RWPE2 (cell line): ENCODE results near the gene MACROD2.

Experiments used
- ATAC-seq: fragments of 200-7000 bp; cut with Tn5 transposase; 3 replicates; pipeline ENCODE4 v1.9.1; 2021; ENCODE audit warnings: low read depth
- DNase-seq: peaks from one replicate; pipeline ENCODE4 v3.0.0-alpha.2; 2020; ENCODE audit warnings: low spot score
- H3K27ac ChIP-seq: fragments of 450-650 bp; 2 replicates; pipeline ENCODE4 v1.5.1; 2017; ENCODE audit warnings: mild to moderate bottlenecking; ENCODE audit not compliant: poor library complexity, severe bottlenecking
- H3K27me3 ChIP-seq: fragments of 250-450 bp; sonication (Bioruptor Pico); 2 replicates; pipeline ENCODE4 v1.5.1; 2021; ENCODE audit warnings: mild to moderate bottlenecking, moderate library complexity; ENCODE audit not compliant: insufficient read depth, poor library complexity, severe bottlenecking
- H3K36me3 ChIP-seq: fragments of 250-450 bp; sonication (Bioruptor Pico); 2 replicates; pipeline ENCODE4 v1.5.1; 2020; ENCODE audit warnings: low read depth, mild to moderate bottlenecking, moderate library complexity
- H3K4me1 ChIP-seq: fragments of 250-450 bp; sonication (Bioruptor Pico); 2 replicates; pipeline ENCODE4 v1.5.1; 2021; ENCODE audit warnings: mild to moderate bottlenecking, moderate library complexity; ENCODE audit not compliant: insufficient read depth, poor library complexity, severe bottlenecking
- H3K4me3 ChIP-seq: fragments of 250-450 bp; sonication (Bioruptor Pico); 2 replicates; pipeline ENCODE4 v1.5.1; 2021; ENCODE audit warnings: mild to moderate bottlenecking, moderate library complexity; ENCODE audit not compliant: severe bottlenecking
- H3K9me3 ChIP-seq: fragments of 250-450 bp; sonication (Bioruptor Pico); 2 replicates; pipeline ENCODE4 v1.5.1; 2021; ENCODE audit warnings: mild to moderate bottlenecking, moderate library complexity; ENCODE audit not compliant: severe bottlenecking
- TF ChIP-seq, protein P1 (sequence below): fragments of 450-650 bp; IDR thresholded peaks from one replicate; pipeline ENCODE4 v1.5.1; 2017; ENCODE audit warnings: mild to moderate bottlenecking, moderate library complexity; ENCODE audit not compliant: poor library complexity, severe bottlenecking

Gene MACROD2

DNA sequence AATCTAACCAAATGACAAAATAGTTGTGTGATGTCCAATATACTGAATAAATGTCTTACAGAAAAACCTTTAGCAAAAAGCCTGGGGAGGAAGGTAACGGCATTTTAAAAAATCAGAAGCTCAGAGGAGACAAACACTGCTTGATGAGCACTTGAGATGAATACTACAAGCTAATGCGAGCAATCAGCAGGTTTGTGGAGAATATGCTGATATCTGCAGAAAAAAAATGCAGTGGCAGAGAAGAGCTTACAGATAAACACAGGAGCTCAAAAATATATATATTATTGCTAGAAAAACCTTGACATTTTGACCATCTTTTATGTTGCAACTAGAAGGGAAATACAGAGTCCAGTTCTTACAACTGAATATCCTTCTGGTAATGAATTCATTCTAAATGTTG is 1605.2 kb downstream of the MACROD2 start:
- ATAC-seq (no peak), DNase-seq (no peak)
- no peaks in the 10 kb centered on the region for H3K27me3 ChIP-seq
- no peaks in the 10 kb centered on the region for H3K36me3 ChIP-seq
- TF ChIP-seq, protein P1, sequence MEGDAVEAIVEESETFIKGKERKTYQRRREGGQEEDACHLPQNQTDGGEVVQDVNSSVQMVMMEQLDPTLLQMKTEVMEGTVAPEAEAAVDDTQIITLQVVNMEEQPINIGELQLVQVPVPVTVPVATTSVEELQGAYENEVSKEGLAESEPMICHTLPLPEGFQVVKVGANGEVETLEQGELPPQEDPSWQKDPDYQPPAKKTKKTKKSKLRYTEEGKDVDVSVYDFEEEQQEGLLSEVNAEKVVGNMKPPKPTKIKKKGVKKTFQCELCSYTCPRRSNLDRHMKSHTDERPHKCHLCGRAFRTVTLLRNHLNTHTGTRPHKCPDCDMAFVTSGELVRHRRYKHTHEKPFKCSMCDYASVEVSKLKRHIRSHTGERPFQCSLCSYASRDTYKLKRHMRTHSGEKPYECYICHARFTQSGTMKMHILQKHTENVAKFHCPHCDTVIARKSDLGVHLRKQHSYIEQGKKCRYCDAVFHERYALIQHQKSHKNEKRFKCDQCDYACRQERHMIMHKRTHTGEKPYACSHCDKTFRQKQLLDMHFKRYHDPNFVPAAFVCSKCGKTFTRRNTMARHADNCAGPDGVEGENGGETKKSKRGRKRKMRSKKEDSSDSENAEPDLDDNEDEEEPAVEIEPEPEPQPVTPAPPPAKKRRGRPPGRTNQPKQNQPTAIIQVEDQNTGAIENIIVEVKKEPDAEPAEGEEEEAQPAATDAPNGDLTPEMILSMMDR: no peak
- no peaks in the 10 kb centered on the region for H3K9me3 ChIP-seq
- no peak overlapping the region for H3K4me3 ChIP-seq
- no peak overlapping the region for H3K27ac ChIP-seq
- no peaks in the 10 kb centered on the region for H3K4me1 ChIP-seq

DNA sequence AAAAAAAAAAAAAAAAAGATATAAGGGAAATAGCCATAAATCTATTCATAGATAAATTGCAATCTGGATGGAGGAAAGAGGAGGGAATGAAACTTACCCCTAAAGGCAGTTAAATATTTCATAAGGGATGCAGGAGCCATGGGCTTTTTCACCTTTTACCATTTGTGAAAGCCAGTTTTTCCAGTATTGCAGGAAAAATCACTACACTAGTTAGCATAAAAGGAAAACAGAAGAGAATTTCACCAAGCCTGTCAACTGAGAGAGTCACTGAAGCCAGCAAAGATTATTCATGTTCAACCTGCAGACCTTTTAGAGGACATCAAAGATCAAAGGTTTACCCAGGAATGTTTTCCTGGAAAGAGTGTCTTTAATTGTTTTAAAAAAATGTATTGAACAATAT is 1608.2 kb downstream of the MACROD2 start:
- Histone ChIP-seq H3K27me3 (no peaks in the 10 kb centered on the region), H3K9me3 (no peaks in the 10 kb centered on the region), H3K36me3 (no peaks in the 10 kb centered on the region), H3K4me1 (no peaks in the 10 kb centered on the region), H3K4me3 (no peak overlapping the region), H3K27ac (no peak overlapping the region)
- no peak for ATAC-seq
- DNase-seq: no peak
- TF ChIP-seq, protein P1: no peak

DNA sequence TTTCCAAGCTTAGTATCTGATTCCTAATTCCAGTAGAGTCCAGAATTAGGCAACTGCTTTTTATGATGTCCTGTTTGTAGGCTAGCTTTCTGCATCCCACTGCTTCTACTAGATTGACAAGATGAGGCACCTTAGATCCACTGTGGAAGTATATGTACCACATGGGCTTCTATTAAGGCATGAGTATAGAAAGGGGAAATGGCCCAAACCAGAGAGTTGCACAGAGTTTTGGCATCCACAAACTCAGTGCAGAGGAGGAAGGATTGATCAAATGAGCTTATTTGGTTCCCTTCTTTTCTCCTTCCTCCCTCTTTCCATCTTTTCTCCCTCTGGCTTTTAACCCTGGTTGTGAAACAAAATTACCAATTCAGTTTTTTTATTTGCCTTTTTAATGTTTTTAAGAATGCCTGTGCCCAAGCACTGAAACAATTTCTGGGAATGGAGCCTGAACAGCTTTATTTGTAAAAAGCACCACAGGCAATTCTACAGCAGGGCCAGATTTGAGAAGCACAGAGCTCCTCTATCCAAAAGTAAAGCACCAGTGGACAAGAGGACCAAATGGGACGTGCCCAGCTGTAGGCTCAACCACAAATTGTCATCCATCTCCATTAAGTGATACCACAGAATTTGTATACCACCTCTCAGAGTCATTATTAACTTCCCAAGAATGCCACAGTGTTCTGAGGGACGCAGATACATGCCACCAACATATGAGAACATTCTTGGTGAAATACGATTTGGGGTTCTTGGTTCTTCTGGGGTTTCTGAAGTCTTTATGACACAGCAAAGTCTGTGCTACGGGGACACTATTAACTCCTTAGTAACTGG is 1608.9 kb downstream of the MACROD2 start:
- ATAC-seq (no peak), DNase-seq (no peak)
- Histone ChIP-seq H3K27ac (no peak overlapping the region), H3K4me3 (no peak overlapping the region), H3K4me1 (no peaks in the 10 kb centered on the region), H3K36me3 (no peaks in the 10 kb centered on the region), H3K27me3 (no peaks in the 10 kb centered on the region), H3K9me3 (no peaks in the 10 kb centered on the region)
- TF ChIP-seq, protein P1: no peak

DNA sequence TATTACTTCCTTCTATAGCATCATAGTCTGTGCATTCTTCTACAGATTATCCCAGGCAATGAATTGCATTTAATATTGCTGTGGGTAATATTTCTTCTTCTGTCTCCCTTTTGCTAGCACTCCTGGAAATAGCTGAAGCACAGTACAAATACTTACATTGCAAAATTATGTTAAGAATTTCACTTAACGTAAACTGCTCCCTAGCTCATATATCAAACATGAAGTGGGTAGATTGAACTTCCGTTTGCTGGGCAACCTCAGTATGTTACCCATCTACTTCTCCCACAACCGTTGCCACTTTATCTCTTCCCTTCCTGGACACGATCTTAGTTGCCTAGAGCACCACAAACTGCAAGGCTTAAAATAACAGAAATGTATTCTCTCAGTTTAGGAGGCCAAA is 1614.6 kb downstream of the MACROD2 start:
- Histone ChIP-seq H3K4me1 (no peaks in the 10 kb centered on the region), H3K4me3 (no peak overlapping the region), H3K9me3 (no peaks in the 10 kb centered on the region), H3K27me3 (no peaks in the 10 kb centered on the region), H3K36me3 (no peaks in the 10 kb centered on the region), H3K27ac (no peak overlapping the region)
- ATAC-seq (no peak), DNase-seq (no peak)
- TF ChIP-seq, protein P1: no peak

DNA sequence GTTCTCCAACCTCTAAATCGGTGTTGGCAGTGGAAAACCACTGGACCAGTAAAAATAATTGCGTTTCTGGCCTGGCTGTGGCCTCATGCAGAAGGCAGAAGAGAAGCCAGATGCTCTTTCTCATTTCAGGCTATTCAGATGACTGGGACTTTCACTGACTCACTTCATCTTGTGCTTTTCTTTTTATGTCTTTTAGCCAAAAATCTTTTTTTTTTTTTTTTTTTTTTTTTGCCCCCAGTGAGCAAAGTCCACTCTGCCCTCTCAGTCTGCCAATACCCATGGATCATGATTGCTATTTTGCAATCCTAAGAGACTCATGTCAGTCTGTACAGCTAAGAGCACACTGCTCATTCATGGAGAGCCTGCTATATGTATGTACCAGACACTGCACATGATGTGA is 1615.5 kb downstream of the MACROD2 start:
- DNase-seq (no peak), ATAC-seq (no peak)
- H3K27me3 ChIP-seq: no peaks in the 10 kb centered on the region
- no peak overlapping the region for H3K27ac ChIP-seq
- H3K4me3 ChIP-seq: no peak overlapping the region
- H3K9me3 ChIP-seq: no peaks in the 10 kb centered on the region
- no peaks in the 10 kb centered on the region for H3K4me1 ChIP-seq
- H3K36me3 ChIP-seq: no peaks in the 10 kb centered on the region
- TF ChIP-seq, protein P1: no peak
